ENCODE results near the gene ARHGAP30.
"Not testable (repeated sequence)": the region's sequence is repeated elsewhere in the genome, so short reads cannot be mapped to it uniquely, and the experiment has no call there.

Gene ARHGAP30

GRCh38 chr1:161037661-161038522 lies 31.8 kb downstream of the ARHGAP30 start:
- DNase-seq: no peak

DNA sequence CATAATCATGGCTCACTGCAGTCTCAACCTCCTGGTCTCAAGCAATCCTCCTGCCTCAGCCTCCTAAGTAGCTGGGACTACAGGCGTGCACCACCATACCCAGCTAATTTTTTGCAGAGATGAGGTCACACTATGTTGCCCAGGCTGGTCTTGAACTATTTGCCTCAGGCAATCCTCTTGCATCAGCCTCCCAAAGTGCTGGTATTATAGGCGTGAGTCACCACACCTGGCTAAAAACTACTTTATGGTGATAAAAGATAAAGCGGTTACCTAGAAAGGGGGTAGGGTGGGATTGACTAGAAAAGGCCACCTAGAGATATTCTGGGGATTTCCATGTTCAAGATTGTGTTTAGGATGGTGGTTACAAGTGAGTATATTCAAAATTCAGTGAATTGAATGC lies 35.9 kb downstream of the ARHGAP30 start:
- no peak for DNase-seq

DNA sequence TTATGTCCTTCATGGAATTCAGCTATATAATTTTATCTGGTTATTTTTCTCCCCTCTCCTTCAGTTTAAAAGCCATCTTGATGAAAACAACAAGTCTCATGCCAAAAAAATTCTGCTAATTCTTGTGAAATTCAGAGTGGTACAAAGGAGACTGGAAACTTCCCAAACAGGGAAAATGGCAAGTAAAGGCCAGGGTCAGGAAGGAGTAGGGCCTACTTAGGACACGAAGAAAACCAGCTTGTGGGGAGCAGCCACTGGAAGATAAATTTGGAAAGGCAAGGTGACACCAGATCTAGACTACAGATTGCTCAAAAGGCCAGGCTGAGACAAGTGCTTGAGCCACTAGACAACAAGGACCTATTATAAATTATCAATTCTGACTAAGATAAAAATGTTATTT lies 37.3 kb downstream of the ARHGAP30 start:
- DNase-seq: no peak

DNA sequence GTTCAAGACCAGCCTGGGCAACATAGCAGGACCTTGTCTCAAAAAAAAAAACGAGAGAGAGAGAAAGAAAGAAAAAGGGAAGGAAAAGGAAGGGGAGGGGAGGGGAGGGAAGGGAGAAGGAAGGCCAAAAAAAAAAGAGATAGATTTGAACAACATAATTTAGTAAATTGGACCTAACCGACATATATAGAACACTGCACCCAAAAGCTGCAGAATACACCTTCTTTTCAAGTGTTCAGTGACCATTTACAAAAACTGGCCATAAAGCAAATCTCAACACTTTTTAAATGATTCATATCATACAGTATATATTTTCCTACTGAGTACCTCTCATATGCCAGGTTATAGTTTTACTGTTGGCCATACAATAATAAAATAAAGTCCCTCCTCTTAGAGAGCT lies 37.8 kb downstream of the ARHGAP30 start:
- no peak for DNase-seq

- not testable (repeated sequence) for DNase-seq
Measured at GRCh38 chr1:161029466-161029865, 40.2 kb downstream of the ARHGAP30 start.

GRCh38 chr1:161026954-161027353 lies 42.7 kb downstream of the ARHGAP30 start:
- not testable (repeated sequence) for DNase-seq

DNA sequence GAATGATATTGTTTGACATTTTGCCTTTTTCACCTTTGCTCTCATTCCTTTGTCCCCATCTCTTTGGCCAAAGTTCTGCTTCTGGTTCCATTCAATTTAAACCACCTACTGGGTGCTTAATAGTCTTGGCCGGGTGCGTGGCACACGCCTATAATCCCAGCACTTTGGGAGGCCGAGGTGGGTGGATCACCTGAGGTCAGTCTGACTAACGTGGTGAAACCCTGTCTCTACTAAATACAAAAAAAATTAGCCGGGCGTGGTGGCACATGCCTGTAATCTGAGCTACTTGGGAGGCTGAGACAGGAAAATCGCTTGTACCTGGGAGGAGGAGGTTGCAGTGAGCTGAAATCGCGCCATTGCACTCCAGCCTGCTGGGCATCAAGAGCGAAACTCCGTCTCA lies 47.3 kb downstream of the ARHGAP30 start:
- not testable (repeated sequence) for DNase-seq

GRCh38 chr1:161021970-161022353 lies 47.7 kb downstream of the ARHGAP30 start:
- no peak for DNase-seq

- DNase-seq: peak; percentile 84
Measured at GRCh38 chr1:161021165-161021969, 48.3 kb downstream of the ARHGAP30 start.

- no peak for DNase-seq
Measured at GRCh38 chr1:161020509-161021164, 49.1 kb downstream of the ARHGAP30 start, which contains the start of gene F11R. Gene F11R (minus strand): TSS chr1:161021152. CDS start chr1:161021073, 79 bp downstream.

- DNase-seq: peak; percentile 27
Measured at GRCh38 chr1:161019751-161020495, 49.8 kb downstream of the ARHGAP30 start.

GRCh38 chr1:161019111-161019660 lies 50.5 kb downstream of the ARHGAP30 start:
- DNase-seq: not testable (repeated sequence)

DNA sequence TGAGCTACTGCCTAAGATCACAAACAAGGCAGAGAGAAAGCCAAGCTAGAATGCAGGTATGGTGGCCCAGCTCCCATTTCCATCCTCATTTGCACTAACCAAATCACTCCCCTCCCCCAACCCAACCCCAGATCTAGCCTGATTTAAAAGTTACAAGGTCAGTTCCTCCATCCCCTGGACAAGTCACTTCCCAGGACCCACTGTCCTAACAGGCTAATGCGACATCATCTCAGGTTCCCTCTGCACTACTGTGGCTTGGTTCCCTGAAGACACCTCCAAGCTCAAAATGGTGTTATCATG lies 51.1 kb downstream of the ARHGAP30 start:
- no peak for DNase-seq

- DNase-seq: no peak
Measured at GRCh38 chr1:161017756-161018630, 51.7 kb downstream of the ARHGAP30 start.

GRCh38 chr1:161017181-161017580 lies 52.5 kb downstream of the ARHGAP30 start:
- not testable (repeated sequence) for DNase-seq

- not testable (repeated sequence) for DNase-seq
Measured at GRCh38 chr1:161016683-161017082, 53.0 kb downstream of the ARHGAP30 start.

DNA sequence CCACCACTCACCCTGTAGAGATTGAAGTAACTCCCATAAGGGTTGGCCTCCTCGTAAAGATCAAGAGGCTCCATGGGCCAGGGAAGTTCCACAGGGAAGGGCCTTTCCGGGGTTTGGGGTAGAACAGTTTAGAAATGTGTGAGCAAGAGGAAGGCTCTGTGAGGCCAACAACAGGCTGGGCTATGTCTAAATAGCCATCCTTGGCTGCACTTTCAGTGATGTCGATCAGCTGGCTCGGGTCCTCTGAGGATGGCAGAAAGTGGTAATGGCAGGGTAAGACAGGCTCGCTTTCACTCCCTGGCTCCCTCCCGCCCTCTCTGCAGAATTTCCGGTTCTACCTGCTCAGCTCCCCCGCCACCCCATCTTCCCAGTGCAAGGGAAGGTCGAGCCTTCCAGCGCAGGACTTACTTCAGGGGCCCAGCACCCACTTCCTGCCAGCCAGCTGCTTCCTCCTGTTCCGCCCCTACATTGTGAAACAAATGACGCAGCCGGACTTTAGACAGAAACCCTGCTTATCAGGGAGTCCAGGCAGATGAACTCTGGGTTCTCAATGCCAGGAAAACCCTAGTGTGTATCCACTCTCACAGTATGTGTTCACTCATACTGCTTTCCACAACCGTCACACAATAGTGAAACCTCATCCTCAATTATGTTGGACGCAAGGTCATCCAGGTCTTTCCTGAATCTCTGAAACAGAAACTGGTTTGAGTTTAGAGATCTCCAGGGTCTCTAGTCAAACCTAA lies 56.0 kb downstream of the ARHGAP30 start:
- no peak for DNase-seq

DNA sequence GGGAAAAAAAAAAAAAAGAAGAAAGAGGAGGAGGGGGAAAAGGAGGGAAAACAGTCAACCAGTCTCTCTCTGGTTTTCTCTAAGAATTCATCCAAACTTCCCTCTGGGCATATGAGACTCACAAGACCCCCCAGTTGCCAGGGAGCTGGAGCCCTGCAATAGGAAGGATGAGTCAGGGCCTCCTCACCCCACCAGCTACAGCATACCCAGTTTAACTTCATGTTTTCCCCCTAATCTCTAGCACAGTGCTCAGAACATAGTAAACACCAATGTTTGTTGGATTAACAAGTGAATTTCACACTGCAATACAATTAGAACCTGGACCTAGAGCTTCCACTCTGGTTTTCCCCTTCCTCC lies 56.6 kb downstream of the ARHGAP30 start:
- no peak for DNase-seq

GRCh38 chr1:161012420-161012819 lies 57.3 kb downstream of the ARHGAP30 start:
- DNase-seq: no peak

DNA sequence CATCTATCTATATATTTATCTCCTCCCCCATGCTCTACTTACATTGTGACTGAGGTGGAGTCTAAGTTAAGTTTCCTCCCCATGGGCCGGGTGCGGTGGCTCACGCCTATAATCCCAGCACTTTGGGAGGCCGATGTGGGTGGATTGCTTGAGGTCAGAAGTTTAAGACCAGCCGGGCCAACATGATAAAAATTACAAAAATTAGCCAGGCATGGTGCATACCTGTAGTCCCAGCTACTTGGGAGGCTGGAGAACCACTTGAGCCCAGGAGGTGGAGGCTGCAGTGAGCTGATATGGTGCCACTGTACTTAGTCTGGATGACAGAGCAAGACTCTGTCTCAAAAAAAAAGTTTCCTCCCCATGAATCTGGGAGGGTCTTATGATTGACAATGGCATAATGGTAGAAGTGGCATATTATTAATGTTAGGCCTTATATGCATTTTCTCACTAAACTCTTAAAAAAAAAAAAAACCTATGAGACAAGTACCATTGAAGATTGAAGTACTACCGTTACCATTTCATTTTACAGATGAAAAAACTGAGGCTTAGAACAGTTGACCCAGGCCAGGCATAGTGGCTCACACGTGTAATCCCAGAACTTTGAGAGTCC lies 60.0 kb downstream of the ARHGAP30 start:
- DNase-seq: no peak
